ENCODE measurements around the gene BRIP1. TPM values are rescaled to one million over a fixed set of nuclear protein-coding genes. Genes with fewer than 3 reads are reported as not detected.

Gene BRIP1
- total and polyA plus RNA-seq, 9 of the 15 experiments (the other 6 are each of a cell fraction or from before 2014, with no cell fraction given): 2.4 to 17.5 (median 11.2) TPM

GRCh38 chr17:61717352-61717751 is 146.0 kb downstream of the BRIP1 start:
- Histone ChIP-seq H3K4me3 (no peak overlapping the region), H2AFZ (ENCODE audit: low read depth, low read length) (no peak overlapping the region), H3K27me3 (ENCODE audit: control insufficient read depth in 2 of 2, insufficient read depth in 2 of 2, low read length in 2 of 2) (no peaks in the 10 kb centered on the region), H3K9me1 (ENCODE audit: control insufficient read depth, insufficient read depth, low read length) (no peaks in the 10 kb centered on the region), H3K9ac (ENCODE audit: insufficient read depth in 1 of 2, low read depth in 2 of 2, low read length in 2 of 2) (no peak overlapping the region), H3K4me1 (replicated peaks in 1 of 2; ENCODE audit: control insufficient read depth in 2 of 2, insufficient read depth in 2 of 2, low read length in 2 of 2) (no peaks in the 10 kb centered on the region), H3K36me3 (ENCODE audit: control insufficient read depth, insufficient read depth, low read length) (peaks cover 7% of the 10 kb centered on the region; the same call in 1 of the 3 replicates), H3K4me2 (ENCODE audit: insufficient read depth, low read length) (no peak overlapping the region), H3K79me2 (ENCODE audit: control insufficient read depth, insufficient read depth, low read length) (no peaks in the 10 kb centered on the region), H4K20me1 (replicated peaks; ENCODE audit: control insufficient read depth, insufficient read depth, low read length) (no peaks in the 10 kb centered on the region), H3K9me3 (replicated peaks; ENCODE audit: control insufficient read depth, insufficient read depth, low read depth, low read length) (0 out of 2 replicates have a peak, but pooled peaks cover 4% of the 10 kb centered on the region), H3K27ac (ENCODE audit: extremely low read depth, low read depth, low read length) (no peak overlapping the region)
- 99% methylated on average over 4 of the region's 4 CpGs for WGBS (ENCODE audit: insufficient coverage, low coverage, missing lambda C conversion rate)
- in situ Hi-C loops (cut with MboI): no loop called here
- ATAC-seq: no peak
- TF ChIP-seq TCF7 (IDR thresholded peaks at IDR 0.05; ENCODE audit: borderline replicate concordance): no peak
- TF ChIP-seq ETS2 (tag; IDR thresholded peaks at IDR 0.05; ENCODE audit: borderline replicate concordance, poor library complexity, severe bottlenecking): no peak
- TF ChIP-seq ZBTB40 (IDR thresholded peaks at IDR 0.05): no peak
- no peak for TF ChIP-seq ZBTB40 (CRISPR knock-in tag; IDR thresholded peaks at IDR 0.05)
- peak; percentile 68 for TF ChIP-seq EWSR1 (IDR thresholded peaks at IDR 0.05; ENCODE audit: borderline replicate concordance, low read depth, partially characterized antibody)
- no peak for TF ChIP-seq ZEB2 (IDR thresholded peaks at IDR 0.05)
- TF ChIP-seq ZBTB11 (CRISPR knock-in tag; IDR thresholded peaks at IDR 0.05): peak in 1 of 3 experiments; percentile 87; a peak in 2 of 6 replicates
- no peak for TF ChIP-seq HMBOX1 (IDR thresholded peaks at IDR 0.05)
- no peak for TF ChIP-seq XRCC3 (IDR thresholded peaks at IDR 0.05)
- CTCF ChIA-PET (ENCODE audit: low intra/inter-chr PET ratio): interaction anchor here (0.6 kb wide), 1 partner anchor 82 kb away, joined by 5 read pairs; no protein-coding TSS in a partner anchor
- no peak for DNase-seq (ENCODE audit: extremely low read depth in 1 of 4, low spot score in 3 of 4)
- POLR2A ChIA-PET: no interaction called here
- BruUV-seq (replicated peaks): no TSS peak
- FAIRE-seq: no peak
- intact Hi-C loops (cut with micrococcal nuclease): no loop called here
